ENCODE data around the gene PLCL2. TPM values are rescaled to one million over a fixed set of nuclear protein-coding genes. Genes with fewer than 3 reads are reported as not detected.

The PLCL2 gene
- polyA plus RNA-seq, 1 experiment, result 1.9 TPM

DNA sequence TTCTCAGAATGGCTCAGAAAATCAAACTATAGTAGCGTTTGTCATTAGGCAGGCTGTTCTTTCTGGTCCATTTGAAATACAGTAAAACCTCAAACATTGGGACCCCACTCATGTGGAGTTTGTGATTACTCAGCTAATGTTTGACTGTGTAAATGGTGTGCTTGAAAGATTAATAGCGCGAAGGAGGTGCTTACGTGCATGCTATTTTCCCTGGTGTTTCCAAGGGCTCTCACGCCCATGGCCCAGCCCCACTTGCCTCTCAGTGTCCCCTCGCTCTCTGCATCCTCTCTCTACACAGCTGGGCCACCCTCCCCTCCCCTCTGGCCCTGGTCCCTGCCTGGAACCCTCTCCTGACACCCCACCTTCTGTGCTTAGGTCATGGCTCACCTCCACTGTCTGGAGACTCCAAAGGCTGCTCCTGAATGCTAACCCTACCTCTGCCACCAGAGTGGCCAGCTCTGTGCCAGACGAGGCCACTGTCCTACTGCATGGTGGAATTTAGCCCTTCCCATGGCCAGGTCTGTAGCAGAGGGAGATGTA, 194.2 kb downstream of the PLCL2 start:
- no peak overlapping the region for H3K4me3 ChIP-seq (ENCODE audit: low read depth, low read length)
- ChIA-PET CTCF (interaction anchor here (1.4 kb wide), 1 partner anchor 13 kb away, joined by 3 read pairs; no protein-coding TSS in a partner anchor), POLR2A (no interaction called here)
- TF ChIP-seq, protein P1, sequence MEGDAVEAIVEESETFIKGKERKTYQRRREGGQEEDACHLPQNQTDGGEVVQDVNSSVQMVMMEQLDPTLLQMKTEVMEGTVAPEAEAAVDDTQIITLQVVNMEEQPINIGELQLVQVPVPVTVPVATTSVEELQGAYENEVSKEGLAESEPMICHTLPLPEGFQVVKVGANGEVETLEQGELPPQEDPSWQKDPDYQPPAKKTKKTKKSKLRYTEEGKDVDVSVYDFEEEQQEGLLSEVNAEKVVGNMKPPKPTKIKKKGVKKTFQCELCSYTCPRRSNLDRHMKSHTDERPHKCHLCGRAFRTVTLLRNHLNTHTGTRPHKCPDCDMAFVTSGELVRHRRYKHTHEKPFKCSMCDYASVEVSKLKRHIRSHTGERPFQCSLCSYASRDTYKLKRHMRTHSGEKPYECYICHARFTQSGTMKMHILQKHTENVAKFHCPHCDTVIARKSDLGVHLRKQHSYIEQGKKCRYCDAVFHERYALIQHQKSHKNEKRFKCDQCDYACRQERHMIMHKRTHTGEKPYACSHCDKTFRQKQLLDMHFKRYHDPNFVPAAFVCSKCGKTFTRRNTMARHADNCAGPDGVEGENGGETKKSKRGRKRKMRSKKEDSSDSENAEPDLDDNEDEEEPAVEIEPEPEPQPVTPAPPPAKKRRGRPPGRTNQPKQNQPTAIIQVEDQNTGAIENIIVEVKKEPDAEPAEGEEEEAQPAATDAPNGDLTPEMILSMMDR (IDR thresholded peaks at IDR 0.05; ENCODE audit: insufficient read depth, low read depth, low read length), result no peak
- H3K27me3 ChIP-seq (ENCODE audit: control insufficient read depth, insufficient read depth, low read length), result no peaks in the 10 kb centered on the region
- no peaks in the 10 kb centered on the region for H3K36me3 ChIP-seq (ENCODE audit: control insufficient read depth, insufficient read depth, low read length)
- DNase-seq (ENCODE audit: low read depth), result no peak

DNA sequence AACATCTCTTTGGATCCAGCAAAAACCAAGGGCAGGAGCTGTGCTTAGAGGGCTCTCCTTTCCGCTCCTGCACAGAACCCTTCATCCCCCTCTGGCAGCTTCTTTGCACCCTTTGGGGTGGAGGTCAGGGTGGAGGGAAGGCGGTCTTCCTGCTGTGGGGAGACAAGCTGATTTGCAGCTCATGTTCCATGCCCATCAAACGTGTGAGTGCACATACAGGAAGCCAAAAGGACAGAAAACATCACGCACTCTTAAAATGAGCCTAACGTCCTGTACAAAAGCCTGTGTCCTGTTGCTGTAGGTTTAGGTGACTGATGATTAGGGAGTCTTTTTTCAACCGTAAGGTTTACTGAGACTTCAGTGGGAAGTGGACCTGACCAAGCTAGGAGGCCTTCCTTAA, 195.2 kb downstream of the PLCL2 start:
- TF ChIP-seq, protein P1 (IDR thresholded peaks at IDR 0.05; ENCODE audit: insufficient read depth, low read depth, low read length), result no peak
- Histone ChIP-seq H3K4me3 (ENCODE audit: low read depth, low read length) (no peak overlapping the region), H3K27me3 (ENCODE audit: control insufficient read depth, insufficient read depth, low read length) (no peaks in the 10 kb centered on the region), H3K36me3 (ENCODE audit: control insufficient read depth, insufficient read depth, low read length) (no peaks in the 10 kb centered on the region)
- ChIA-PET CTCF (interaction anchor here (1.4 kb wide), 1 partner anchor 14 kb away, joined by 3 read pairs; no protein-coding TSS in a partner anchor), POLR2A (no interaction called here)
- DNase-seq (ENCODE audit: low read depth), result no peak

DNA sequence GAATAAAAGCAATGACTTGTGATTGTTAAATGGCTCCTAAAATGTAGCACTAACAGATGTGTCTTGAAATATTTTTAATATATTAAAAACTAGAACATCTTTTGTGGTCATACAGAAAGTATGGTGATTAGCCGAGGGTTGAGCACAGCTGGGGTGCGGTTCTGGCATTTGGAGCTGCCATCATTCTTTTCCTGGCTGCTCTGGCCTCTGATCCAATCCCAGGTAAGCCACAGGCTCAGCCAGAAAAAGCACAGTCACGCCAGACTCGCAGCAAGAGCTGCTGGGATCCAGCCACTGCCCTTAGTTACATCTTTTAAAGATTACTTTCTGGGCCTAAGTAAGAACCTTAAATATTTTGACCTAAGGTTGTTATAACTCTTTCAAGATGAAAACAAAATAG, 196.8 kb downstream of the PLCL2 start:
- TF ChIP-seq, protein P1 (IDR thresholded peaks at IDR 0.05; ENCODE audit: insufficient read depth, low read depth, low read length), result no peak
- no peak for DNase-seq (ENCODE audit: low read depth)
- ChIA-PET CTCF (interaction anchor here (0.6 to 1.2 kb wide), 2 partner anchors 114 to 123 kb away, joined by 3 to 4 read pairs; no protein-coding TSS in a partner anchor), POLR2A (no interaction called here)
- Histone ChIP-seq H3K36me3 (ENCODE audit: control insufficient read depth, insufficient read depth, low read length) (no peaks in the 10 kb centered on the region), H3K4me3 (ENCODE audit: low read depth, low read length) (no peak overlapping the region), H3K27me3 (ENCODE audit: control insufficient read depth, insufficient read depth, low read length) (no peaks in the 10 kb centered on the region)

DNA sequence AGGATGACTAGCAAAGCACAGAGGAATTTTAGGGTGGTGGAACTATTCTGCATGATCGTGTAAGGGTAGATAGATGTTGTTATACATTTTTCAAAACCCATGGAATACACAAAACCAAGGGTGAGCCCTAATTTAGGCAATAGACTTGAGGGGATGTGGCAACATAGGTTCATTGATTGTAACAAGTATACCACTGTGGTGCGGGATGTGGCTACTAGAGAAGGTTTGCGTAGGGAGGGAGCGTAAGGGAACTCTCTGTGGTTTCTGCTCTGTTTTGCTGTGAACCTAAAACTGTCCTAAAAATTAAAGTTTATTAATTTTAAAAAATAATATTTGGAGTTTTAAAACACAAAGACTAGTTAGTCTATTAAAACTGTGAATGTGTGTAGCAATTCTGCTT, 202.8 kb downstream of the PLCL2 start:
- Histone ChIP-seq H3K27me3 (ENCODE audit: control insufficient read depth, insufficient read depth, low read length) (no peaks in the 10 kb centered on the region), H3K4me3 (ENCODE audit: low read depth, low read length) (no peak overlapping the region), H3K36me3 (ENCODE audit: control insufficient read depth, insufficient read depth, low read length) (no peaks in the 10 kb centered on the region)
- TF ChIP-seq, protein P1 (IDR thresholded peaks at IDR 0.05; ENCODE audit: insufficient read depth, low read depth, low read length), result no peak
- ChIA-PET CTCF (no interaction called here), POLR2A (no interaction called here)
- DNase-seq (ENCODE audit: low read depth), result no peak

DNA sequence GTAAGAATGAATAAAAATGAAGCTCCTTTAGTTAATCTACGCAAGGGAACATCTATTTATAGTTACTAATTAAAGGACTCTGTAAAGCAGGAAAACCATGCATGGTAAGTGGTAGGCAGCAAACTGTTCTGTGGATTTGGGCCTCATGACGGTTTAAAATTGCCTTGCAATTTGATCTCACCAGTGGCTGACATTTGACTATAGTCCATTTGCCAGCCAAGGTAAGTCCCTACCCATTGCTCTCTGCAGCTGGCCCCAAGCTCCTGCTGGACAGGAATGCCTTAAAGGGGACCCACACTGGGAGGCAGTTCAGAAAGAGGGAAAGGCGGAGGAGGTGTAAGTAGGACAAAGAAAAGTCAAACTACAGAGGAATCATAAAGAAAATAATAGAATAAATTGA, 203.3 kb downstream of the PLCL2 start:
- H3K4me3 ChIP-seq (ENCODE audit: low read depth, low read length), result no peak overlapping the region
- no peak for DNase-seq (ENCODE audit: low read depth)
- ChIA-PET CTCF (no interaction called here), POLR2A (no interaction called here)
- no peaks in the 10 kb centered on the region for H3K36me3 ChIP-seq (ENCODE audit: control insufficient read depth, insufficient read depth, low read length)
- TF ChIP-seq, protein P1 (IDR thresholded peaks at IDR 0.05; ENCODE audit: insufficient read depth, low read depth, low read length), result no peak
- no peaks in the 10 kb centered on the region for H3K27me3 ChIP-seq (ENCODE audit: control insufficient read depth, insufficient read depth, low read length)
